Bladder microvascular endothelial cell (primary cell): ENCODE results near the gene EVA1B. TPM values are rescaled to one million over a fixed set of nuclear protein-coding genes. Genes with fewer than 3 reads are reported as not detected.

Source experiments
- total RNA-seq: library from RNA; depleted of rRNA; stranded (reverse); fragments of >200 nt; gene quantifications from 2 replicates; pipeline ENCODE4 v1.2.3, GENCODE V29; 2014

The EVA1B gene, protein sequence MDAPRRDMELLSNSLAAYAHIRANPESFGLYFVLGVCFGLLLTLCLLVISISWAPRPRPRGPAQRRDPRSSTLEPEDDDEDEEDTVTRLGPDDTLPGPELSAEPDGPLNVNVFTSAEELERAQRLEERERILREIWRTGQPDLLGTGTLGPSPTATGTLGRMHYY
- total RNA-seq: 59.6 and 131 TPM in 2 replicates

DNA sequence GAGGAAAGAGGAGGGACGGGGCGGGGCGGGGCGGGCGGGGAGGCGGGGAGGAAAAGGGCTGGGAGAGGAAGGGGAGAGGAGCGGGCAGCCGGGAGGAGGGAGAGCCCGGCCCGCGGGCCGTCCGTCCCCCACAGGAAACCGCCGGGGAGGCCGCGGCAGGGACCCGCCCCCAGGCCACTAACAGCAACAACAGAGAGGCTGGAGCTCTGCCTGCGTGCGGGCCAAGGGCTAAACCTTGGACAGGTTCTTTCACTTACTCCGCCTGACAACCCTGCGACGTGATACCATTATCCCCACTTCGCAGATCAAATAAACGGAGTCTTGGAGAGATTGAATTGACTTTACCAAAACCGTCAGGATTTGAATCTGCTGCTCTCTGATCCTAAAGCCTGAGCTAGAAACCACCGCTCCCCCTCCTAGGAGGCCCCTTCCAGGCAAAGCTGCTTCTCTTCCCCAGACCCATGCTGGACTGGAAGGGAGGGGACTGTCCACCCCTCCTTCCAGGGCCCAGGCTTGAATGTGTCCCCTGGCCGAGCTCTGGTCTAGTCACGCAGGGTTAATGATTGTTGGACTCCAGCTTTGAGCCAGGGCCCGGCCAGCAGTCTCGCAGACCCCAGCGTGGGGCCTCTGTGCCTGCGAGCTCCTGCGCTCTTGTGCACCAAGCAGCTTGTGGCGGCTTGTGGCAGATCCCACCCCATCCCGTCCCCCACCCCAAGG, at the start of gene EVA1B:
TSS of gene EVA1B (minus strand) at position 10 of the 717 bp plus-strand sequence. CDS start 608 bp downstream, outside the sequence.

DNA sequence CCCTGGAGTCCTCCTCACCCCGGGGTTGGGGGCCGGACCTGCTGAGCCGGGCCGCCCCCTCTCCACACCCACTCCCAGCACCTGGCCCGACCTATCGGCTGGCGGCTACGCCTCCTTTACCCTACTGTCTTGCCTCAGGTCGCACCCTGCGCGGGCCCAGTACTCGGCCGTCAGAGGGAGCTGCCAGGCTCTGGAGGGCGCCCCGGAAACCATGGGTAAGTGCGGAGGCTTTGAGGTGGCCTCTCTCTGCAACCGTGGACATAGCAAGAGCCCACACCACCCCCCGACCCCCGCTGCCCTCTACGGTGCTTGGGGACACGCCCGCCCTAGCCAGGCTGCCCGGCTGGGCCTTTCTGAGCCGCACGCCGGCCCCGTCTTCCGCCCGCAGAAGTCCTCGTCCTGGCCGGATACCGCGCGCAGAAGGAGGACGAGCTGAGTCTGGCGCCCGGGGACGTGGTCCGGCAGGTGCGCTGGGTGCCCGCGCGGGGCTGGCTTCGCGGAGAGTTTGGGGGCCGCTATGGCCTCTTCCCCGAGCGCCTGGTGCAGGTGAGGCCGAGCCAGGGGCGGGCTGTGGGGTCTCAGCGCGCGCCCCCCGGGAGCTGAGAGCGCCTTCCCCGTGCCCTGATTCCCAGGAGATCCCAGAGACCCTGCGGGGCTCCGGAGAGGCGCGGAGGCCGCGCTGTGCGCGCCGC, 17.1 kb downstream of the EVA1B start, which contains the start of gene SH3D21:
TSS of gene SH3D21 (plus strand) at position 159 of the 692 bp plus-strand sequence. CDS start at position 212, 53 bp downstream.

Other genes starting within 250 kb of the EVA1B start
- gene TEKT2, start 239.6 kb downstream of the EVA1B start, total RNA-seq: 0.25 TPM in 1 of 2 replicates, not detected in the other
- 27.0 and 42.4 TPM in 2 replicates for gene ADPRS, start 234.8 kb downstream of the EVA1B start, total RNA-seq
- gene COL8A2, start 198.4 kb downstream of the EVA1B start, total RNA-seq: 0.16 and 1.8 TPM in 2 replicates
- 59.4 and 90.6 TPM in 2 replicates for gene TRAPPC3, start 174.2 kb downstream of the EVA1B start, total RNA-seq
- gene MAP7D1, start 167.5 kb downstream of the EVA1B start, total RNA-seq: 66.9 and 108 TPM in 2 replicates
- 88.2 and 101 TPM in 2 replicates for gene THRAP3, start 99.2 kb downstream of the EVA1B start, total RNA-seq
- 0.81 and 2.1 TPM in 2 replicates for gene SH3D21, start 17.3 kb downstream of the EVA1B start, total RNA-seq
- 9.2 and 50.4 TPM in 2 replicates for gene STK40, start 62.3 kb upstream of the EVA1B start, total RNA-seq
- 5.3 and 11.0 TPM in 2 replicates for gene LSM10, start 74.3 kb upstream of the EVA1B start, total RNA-seq
- 3.3 and 3.7 TPM in 2 replicates for gene OSCP1, start 126.8 kb upstream of the EVA1B start, total RNA-seq
- gene MRPS15, start 140.7 kb upstream of the EVA1B start, total RNA-seq: 32.3 and 59.9 TPM in 2 replicates
- gene CSF3R, start 159.3 kb upstream of the EVA1B start, total RNA-seq: not detected in 2 replicates